HG03280 (cell line): ENCODE measurements around the gene ANO2.
"Not testable (repeated sequence)": the region's sequence is repeated elsewhere in the genome, so short reads cannot be mapped to it uniquely, and the experiment has no call there.

Experiments
- ATAC-seq: cut with Tn5 transposase; IDR thresholded peaks from one replicate; pipeline ENCODE4 v1.9.1; 2021; ENCODE audit warnings: mild to moderate bottlenecking, moderate library complexity; ENCODE audit not compliant: unreplicated experiment

ANO2 gene

DNA sequence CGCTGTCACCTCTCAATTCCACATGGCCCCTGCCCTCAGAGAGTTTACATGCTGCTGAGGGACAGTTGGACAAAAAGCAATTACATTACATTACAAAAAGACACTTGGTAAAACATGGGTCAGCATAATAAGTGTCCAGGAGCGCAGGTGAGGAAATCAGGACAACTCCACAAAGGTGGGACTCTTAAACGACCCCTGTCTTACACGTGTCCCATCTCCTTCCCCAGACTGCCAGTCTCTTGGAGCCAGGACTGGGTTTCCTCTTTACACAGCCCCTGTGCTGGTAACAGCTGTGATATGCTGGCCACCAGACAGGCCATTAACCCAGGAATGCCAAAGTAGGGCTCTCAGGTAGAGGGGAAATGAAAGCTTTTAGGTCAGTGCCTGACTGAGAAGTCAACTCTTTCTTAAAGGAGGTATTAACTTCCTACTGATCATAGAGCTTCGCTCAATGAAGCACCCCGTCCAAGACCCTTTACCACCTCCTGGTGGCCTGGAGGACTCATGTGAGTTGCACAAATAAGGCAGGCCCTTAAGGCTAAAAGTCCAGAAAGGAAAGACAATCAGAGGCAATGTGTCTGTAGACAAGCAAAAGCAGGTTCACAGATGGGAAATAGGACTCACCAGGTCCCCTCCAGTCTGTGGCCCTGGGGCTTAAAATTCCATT lies 55.5 kb downstream of the ANO2 start:
- no peak for ATAC-seq

DNA sequence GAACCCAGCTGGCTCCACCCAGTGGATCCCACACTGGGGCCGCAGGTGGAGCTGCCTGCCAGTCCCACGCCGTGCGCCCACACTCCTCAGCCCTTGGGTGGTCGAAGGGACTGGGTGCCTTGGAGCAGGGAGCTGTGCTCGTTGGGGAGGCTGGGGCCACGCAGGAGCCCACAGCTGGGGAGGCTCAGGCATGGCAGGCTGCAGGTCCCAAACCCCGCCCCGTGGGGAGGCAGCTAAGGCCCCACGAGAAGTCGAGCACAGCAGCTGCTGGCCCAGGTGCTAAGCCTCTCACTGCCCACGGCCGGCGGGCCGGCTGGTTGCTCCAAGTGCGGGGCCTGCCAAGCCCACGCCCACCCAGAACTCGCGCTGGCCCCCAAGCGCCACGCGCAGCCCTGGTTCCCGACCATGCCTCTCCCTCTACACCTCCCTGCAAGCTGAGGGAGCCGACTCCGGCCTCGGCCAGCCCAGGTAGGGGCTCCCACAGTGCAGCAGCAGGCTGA lies 56.2 kb downstream of the ANO2 start:
- no peak for ATAC-seq

DNA sequence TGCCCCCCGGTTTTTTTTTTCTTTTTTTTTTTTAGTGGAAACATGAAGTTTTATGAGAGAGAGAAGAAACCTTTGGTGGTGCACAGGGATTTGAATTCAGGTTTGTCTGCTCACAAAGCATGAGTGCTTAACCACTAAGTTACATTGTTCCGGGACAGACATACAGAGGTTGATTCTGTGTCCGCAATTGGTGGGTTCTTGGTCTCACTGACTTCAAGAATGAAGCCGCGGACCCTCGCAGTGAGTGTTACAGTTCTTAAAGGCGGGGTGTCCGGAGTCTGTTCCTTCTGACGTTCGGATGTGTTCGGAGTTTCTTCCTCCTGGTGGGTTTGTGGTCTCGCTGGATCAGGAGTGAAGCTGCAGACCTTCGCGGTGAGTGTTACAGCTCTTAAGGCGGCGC lies 57.2 kb downstream of the ANO2 start:
- ATAC-seq: not testable (repeated sequence)

DNA sequence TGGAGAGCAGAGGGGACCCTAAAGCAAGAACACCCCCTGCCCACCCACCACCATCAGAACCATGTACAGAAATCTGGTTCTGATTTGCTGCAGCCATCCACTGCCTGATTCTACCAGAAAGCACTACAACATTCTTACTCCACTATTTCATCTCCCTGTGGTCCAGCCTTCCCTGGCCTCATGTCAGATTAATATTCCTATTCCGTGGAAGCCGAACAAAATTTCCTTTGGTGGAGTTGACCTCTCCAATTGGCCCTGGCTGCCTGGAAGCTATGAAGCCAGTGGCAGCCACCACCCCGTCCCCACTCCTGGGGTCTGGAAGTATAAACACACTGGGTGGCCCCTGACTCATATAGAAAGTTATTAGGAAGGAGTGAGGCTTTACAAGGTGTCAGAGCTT lies 60.2 kb downstream of the ANO2 start:
- no peak for ATAC-seq

DNA sequence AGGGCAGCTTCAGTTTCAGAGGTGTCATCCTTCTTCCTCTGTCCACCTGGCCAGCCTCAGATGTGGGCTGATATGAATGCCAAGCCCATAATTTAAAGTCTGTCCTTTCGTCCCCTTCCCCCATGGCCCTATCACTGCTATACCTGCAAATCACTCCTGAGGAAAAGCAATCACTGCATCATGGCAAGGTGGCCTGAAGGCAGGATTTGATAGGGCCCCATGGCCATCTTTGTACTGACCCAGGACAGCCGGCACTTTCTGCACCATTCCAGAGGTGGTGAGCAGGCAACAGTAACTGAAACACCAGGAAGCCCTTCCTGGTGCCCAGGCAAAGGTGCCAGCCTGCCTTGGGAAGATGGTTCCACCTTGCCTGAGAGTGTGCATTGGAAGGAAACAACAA lies 60.8 kb downstream of the ANO2 start:
- ATAC-seq: no peak

DNA sequence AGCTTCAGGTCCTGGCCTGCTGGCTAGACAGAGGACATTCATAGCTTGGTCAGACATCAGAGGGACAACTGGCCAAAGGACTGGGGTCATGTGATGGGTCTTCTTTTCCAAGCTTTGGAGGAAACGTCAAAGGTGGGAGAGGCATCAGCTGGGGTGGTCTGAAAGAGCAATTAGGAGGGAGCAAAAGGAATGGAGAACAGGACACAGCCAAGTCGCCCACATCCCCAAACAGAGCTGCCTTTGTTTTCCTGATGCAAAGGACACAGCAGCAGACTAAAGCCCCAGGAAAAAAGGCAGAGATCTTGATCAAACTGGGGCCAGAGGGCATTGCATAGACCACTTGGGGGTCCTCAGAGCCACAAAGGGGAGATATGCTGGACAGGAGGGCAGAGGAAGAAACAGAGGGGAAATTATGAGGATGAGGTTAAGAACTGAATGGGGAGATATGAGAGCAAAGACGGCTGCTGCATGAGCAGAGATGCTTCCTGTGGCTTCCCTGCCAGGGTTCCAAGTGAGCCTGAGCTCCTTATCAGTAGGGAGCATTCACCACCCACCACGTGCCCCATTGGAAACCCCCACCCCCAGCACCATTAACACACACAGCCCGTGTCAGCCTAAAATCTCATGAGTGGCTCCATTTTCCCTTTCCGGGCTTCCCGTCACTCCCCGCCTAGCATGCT lies 62.4 kb downstream of the ANO2 start:
- no peak for ATAC-seq

DNA sequence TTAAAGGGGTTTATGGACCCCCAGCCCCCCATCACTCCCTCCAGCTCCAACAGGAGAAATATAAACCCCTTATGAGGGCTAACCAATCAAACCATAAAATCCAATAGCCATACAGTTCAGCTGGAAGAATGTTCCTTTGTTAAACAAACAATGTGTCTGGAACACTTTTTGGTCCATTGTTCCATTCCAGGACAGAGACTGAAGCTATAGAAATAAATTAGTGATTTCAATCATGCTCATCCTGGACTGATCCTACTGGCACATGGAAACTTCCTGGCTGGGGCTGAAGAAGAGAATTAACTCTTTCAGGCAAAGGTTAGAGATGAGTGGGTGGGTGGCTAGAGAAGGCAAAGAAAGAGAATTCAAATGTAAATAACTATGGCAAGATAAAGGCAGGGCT lies 63.4 kb downstream of the ANO2 start:
- ATAC-seq: no peak

DNA sequence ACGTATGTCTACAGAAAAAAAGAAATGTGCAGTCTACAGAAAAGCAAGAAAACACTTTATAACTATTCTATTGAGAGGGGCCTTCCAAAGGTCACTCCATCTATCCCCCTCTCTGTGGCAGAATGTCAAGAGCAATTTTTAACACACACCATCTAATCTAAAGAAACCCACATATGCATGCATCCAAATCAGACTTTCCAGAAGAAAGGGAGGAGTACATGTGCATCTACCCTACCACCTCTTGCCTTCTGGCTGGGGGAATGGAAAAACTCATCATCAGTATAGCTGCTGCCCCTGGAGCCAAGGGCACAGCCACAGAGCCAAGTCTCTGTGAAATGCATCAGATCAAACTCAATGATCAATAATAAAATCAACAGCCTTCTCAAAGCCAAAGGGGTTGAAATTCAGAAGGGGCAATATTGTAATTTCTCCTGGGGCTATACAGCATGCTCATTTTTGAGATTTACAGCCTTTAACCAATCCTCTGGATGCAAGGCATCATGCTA lies 63.9 kb downstream of the ANO2 start:
- no peak for ATAC-seq

DNA sequence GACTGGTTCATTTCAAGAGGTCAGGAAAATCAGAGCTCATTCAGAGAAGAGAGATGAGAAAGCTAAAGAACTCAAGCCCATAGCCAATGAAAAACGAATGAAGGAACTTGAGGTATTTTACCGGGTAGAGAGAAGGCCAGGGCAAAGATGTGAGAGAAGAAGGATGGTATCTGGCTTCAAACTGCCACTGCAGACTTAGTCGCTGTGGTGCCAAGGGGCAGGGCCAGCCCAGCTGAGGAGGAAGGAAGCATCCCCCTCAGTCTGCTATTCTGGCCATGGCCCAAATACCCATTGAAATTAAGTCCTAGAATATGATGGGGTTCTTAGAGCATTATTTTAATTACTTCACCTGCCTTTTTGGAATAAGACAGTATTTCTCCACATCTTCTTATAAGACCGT lies 69.2 kb downstream of the ANO2 start:
- ATAC-seq: no peak

DNA sequence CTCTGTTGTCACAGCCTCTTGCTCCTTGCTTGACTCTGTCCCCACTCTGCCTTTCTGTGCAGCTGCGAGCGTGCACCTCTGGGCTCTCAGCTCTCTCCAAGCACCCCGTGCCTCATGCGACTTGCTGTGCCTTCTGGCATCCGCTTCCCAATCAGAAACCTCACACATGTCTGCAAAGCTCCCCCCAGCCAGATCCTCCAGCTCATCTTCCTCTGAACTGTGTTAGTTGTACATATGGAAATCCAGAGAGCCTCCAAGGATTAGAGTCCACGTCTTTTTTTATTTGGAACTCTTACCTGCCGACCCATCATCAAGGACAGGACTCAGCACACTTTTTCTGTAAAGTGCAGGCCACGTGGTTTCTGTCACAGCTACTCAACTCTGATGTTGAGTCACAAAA lies 70.5 kb downstream of the ANO2 start:
- ATAC-seq: no peak

DNA sequence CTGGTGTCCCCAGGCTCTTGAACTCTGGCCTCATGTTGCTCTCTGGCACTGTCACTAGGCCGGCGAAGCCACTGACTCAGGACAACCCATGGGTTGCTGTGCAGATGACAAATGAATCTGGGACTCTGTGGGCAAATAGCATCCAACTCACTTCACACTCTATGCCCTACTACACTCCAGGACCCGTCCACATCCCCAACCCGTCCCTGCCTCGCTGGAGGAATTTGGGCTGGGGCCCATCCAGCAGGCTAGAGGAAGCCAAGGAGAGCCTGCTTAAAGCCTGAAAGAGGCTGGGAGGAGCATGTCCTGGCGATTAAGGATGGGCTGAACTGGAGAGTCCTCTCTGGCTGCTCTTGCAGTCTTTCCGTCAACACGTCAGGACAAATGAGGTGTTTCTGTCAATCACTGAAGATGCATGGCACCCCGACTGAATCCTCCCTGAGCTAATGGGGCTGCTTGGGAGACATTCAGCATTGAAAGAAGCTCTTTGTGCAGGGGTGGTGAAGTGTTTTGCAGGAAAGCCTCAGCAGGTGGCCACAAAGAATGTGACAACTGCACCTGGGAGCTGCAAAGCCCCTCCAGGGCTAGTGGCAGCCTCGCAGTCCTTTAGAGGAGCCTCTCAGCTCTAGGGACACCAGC lies 71.7 kb downstream of the ANO2 start:
- no peak for ATAC-seq

DNA sequence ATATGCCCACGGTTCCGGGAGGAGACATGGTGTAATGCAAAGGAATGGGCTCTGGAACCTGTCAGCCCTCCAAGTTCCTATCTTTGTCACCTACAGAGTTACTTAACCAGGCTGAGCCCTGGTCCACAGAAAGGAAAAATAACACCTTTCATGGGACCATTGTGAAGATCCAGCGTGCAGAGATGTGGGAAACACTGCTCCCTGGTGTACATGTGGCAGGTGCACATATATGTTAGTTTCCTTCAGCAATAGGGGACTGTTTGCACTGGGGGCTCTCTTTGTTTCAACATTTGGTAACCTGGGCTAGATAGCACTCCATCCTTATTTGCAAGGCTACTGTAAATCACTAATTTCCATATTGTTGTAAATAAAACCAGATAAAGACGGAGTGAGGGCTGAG lies 72.3 kb downstream of the ANO2 start:
- ATAC-seq: no peak

DNA sequence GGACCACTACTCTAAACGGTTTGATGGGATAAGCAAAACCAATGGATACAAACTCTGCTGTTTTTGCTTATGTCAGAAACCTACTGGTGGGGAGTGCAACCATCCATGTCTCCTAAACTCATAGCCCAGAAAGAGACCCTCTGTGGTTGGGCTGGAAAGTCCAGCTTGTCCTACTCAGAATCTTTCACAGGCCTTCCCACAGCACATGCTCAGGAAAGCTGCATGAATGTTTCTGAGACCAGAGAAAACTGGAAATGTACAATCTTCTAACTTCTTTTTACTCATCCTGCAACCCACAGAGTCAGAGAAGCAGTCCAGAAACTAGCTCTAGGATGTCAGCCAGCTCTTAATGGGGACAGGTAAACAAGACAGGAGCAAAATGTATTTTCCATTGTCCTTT lies 73.3 kb downstream of the ANO2 start:
- ATAC-seq: no peak

DNA sequence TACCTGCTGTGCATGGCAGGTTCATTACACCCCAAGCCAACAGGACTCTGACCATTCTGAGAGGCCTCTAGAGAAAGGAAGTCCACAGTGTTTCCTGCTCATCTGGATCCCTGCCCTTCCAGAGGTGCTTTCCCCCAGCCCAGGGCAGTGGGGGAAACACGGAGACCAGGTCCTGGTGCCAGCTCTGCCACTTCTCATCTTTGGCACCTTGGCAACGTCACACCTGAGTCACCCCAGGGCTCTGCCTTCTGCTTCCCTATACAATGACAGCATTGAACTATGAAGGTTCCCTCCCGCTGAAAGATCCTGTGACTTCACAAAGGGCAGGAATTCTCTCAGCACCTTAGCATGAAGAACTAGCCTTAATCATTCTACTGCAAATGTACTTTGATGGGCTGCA lies 74.9 kb downstream of the ANO2 start:
- no peak for ATAC-seq

DNA sequence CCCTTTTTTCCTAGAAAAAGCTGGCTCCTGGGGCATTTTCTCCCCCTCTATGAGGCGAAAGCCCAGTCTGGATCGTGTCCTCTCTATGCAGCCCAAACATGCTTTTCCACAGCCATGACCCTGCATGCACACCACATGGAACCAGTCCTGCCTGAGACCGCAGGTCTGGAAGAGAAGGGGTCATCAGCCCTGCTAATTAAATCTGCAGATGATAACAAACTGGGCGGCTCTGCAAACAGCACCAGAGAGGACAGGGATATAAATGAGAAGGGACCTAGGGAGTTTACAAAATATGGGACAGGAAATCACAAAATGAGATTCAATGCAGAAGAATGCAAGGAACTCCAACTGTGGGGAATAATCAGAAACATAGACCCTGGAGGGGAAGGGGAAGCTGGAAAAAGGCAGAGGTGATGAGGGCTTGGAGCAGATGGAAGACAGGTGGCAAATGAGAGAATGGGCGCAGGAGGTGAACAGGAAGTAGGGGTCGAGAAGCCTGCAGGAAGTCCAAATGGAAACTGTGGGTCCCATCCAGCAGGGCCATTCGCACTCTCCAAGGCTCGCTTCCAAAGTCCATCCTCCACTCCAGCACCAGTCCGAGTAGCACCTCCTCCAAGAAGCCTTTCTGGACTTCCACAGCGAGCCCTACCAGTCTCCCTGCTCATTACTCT lies 76.3 kb downstream of the ANO2 start:
- no peak for ATAC-seq

DNA sequence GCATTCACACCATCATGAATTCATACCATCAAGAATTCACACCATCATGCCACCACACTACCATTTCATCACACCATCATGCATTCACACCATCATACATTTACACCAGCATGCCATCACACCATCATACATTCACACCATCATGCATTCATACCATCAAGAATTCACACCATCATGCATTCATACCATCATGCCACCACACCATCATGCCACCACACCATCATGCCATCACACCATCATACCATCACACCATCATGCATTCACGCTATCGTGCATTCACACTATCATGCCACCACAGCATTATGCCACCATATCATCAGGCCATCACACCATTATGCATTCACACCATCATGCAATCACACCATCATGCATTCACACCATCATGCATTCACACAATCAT lies 79.7 kb downstream of the ANO2 start:
- ATAC-seq: no peak

DNA sequence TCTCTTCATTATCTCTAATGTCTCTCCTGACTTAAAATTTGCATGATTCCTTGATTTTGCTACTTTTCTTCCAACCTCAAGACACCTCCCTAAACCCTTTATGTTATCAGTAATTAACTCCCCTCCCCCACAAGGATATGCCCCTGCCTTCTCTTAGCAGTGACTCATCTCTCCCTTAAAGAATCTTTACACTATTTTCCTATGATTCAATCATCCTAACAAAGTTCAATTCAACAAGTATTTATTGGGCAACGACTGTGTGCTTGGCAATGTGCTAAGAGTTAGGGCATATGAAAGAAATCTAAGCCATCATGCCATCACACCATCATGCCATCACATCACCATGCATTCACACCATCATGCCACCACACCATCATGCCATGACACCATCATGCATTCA lies 80.1 kb downstream of the ANO2 start:
- no peak for ATAC-seq

DNA sequence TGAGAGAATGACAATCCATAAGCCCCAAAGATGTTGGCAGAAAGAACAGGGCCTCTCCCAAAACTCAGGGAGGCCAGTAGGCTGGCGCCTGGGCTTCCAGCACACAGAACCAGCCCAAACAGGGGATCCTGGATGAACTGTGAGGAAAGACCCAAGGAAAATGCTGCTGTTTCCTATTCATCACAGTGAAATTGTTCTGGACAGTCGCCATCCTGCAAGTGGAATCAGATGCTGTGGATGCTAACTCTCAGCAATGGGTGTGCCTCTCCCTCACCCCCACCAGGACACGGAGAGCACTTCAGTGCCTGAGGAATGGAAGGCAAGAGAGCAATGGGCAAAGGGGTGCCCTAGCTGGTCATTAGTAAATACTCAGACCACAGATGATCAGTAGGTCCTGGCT lies 80.8 kb downstream of the ANO2 start:
- ATAC-seq: no peak

DNA sequence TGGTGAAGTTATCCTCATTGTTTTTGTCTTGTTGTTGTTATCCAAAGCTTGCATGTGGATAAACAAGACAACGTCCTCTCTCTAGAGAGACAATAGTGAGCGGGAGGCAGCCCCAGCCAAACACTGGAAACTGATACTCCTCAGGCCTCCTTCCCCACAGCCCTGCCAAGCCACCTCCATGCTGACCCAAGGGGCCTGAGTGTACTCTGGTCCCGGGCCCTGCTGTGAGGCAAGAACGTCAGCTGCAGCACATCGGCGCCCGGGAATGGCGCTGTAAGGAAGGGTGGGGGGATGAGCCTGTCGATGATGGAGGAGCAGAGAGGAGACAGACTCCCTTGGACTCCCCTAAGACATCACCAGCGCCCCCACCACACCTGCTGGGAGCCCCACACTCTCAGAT lies 83.6 kb downstream of the ANO2 start:
- ATAC-seq: no peak

DNA sequence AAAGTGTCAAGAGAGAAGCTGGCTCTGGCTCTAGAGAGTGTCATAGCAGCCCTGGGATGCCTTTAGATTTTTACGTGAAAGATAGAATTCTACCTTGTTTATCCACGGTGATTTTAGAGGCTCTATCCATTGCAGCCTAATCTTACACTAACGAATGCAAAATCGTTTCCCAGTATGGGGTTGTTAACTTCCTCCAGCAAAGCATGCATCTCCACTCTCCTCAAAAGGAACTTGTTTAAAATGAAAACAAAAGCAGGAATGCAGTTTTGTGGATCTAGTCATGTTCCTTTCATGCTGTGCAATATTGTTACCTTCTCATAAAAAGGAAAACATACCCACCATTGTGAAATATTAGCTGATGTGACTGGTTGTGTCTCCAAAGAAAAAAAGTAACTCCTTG lies 88.4 kb downstream of the ANO2 start:
- ATAC-seq: no peak

DNA sequence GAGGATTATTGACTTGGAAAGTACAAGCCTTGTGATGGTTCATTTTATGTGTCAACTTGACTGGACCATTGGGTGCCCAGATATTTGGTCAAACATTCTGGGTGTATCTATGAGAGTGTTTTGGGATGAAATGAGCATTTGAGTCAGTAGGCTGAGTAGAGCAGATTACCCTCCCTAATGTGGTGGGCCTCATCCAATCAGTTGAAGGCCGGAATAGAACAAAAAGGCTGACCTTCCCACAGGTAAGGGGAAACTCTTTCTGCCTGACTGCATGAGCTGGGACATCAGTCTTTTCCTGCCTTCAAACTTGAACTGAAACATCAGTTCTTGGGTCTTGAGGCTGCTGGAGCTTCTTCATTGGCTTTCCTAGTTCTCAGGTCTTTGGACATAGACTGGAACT lies 98.1 kb downstream of the ANO2 start:
- ATAC-seq: no peak

DNA sequence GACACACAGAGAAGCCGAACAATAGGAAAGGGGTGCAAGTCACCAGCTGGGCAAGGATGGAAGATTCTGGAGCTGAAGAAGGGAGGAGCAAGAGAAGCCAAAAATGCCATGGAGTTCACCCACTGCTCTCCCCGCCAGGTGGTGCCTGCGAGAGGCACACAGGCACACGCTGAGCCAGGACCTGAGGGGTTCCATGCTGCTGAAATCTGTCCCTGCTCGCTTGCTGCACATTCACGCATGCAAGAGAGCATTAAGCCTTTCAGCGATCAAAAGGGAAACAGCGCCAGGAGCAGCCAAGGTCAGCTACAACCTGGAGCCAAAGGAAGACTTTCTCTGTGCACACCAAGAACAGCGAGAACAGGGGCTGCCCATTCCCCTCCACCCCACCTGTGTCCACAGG lies 104.1 kb downstream of the ANO2 start:
- no peak for ATAC-seq
